Calu3 (cell line): ENCODE data around the gene RCBTB2. TPM values are rescaled to one million over a fixed set of nuclear protein-coding genes. Genes with fewer than 3 reads are reported as not detected.

Source experiments
- BruUV-seq: library from RNA; stranded (reverse); fragments of 400-500 nt; replicated peaks from 2 replicates; lab custom pipeline; 2021; lab: Mats Ljungman, UMichigan
- CTCF ChIA-PET: fragments of 300-600 bp; sonication (Branson Sonifier 250); formaldehyde crosslinking; loops from one replicate; lab custom pipeline; 2022; ENCODE audit warnings: antibody characterized with exemption; lab: Charles Lee
- DNase-seq: peaks from one replicate; pipeline ENCODE4 v3.0.0; 2022
- H3K27ac Mint-ChIP-seq: one replicate; pipeline ENCODE4 v1.8.0; 2022; ENCODE audit warnings: mixed read lengths; ENCODE audit not compliant: unreplicated experiment
- H3K27me3 Mint-ChIP-seq: one replicate; pipeline ENCODE4 v1.8.0; 2022; ENCODE audit warnings: mixed read lengths; ENCODE audit not compliant: unreplicated experiment
- H3K36me3 Mint-ChIP-seq: one replicate; pipeline ENCODE4 v1.8.0; 2022; ENCODE audit warnings: mild to moderate bottlenecking, moderate library complexity, mixed read lengths; ENCODE audit not compliant: insufficient read depth, unreplicated experiment
- H3K4me1 Mint-ChIP-seq: one replicate; pipeline ENCODE4 v1.8.0; 2022; ENCODE audit warnings: mild to moderate bottlenecking, low read depth, mixed read lengths; ENCODE audit not compliant: unreplicated experiment
- H3K4me3 Mint-ChIP-seq: one replicate; pipeline ENCODE4 v1.8.0; 2022; ENCODE audit warnings: mild to moderate bottlenecking, low read depth, moderate library complexity, mixed read lengths; ENCODE audit not compliant: unreplicated experiment
- H3K9me3 Mint-ChIP-seq: one replicate; pipeline ENCODE4 v1.8.0; 2022; ENCODE audit warnings: low read depth, mixed read lengths; ENCODE audit not compliant: unreplicated experiment
- CTCF ChIP-seq: fragments of 200-600 bp; IDR thresholded peaks from one replicate; pipeline ENCODE4 v1.8.0; 2022; ENCODE audit warnings: antibody characterized with exemption; ENCODE audit not compliant: unreplicated experiment
- intact Hi-C: fragments of 100-400 bp; cut with micrococcal nuclease; formaldehyde crosslinking; loops from one replicate; pipeline ENCODE4 v1.10.0; 2022; ENCODE audit not compliant: unreplicated experiment
- total RNA-seq: library from RNA; stranded (reverse); gene quantifications from 2 replicates; pipeline ENCODE4 v1.2.3, GENCODE V29; 2022

Gene RCBTB2
- total RNA-seq, 1 experiment from 2014 or later: 3.7 TPM

DNA sequence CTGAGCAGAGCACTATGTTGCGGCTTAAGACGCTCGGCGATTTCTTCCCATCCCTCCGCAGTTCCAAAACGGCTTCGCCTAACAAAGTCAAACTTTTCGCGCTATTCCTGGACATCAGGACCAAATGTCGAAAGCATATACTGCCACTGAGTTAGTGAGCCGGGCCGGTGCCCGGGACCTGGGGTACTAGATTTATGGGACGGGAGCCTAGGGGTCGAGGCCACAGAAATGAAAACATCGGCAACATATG, 699 bp downstream of the RCBTB2 start:
- H3K4me3 Mint-ChIP-seq: peak overlapping the region; percentile 77
- BruUV-seq: no TSS peak
- no peak for DNase-seq
- CTCF ChIA-PET: interaction anchor here (1.0 to 1.4 kb wide), 3 partner anchors 11 to 48 kb away, joined by 3 to 7 read pairs (median 5); no protein-coding TSS in a partner anchor
- H3K4me1 Mint-ChIP-seq: peaks cover 12% of the 10 kb centered on the region
- H3K27ac Mint-ChIP-seq: peak overlapping the region; percentile 72
- intact Hi-C loops: loop anchor here (2.0 kb wide), 1 partner anchor 57 kb away; no protein-coding TSS in a partner anchor
- H3K27me3 Mint-ChIP-seq: no peaks in the 10 kb centered on the region
- H3K36me3 Mint-ChIP-seq: peaks cover 24% of the 10 kb centered on the region
- TF ChIP-seq CTCF: no peak
- no peaks in the 10 kb centered on the region for H3K9me3 Mint-ChIP-seq

GRCh38 chr13:48531416-48532255, 1.2 kb downstream of the RCBTB2 start:
- no peak for TF ChIP-seq CTCF
- H3K4me3 Mint-ChIP-seq: peak overlapping the region; percentile 77

DNA sequence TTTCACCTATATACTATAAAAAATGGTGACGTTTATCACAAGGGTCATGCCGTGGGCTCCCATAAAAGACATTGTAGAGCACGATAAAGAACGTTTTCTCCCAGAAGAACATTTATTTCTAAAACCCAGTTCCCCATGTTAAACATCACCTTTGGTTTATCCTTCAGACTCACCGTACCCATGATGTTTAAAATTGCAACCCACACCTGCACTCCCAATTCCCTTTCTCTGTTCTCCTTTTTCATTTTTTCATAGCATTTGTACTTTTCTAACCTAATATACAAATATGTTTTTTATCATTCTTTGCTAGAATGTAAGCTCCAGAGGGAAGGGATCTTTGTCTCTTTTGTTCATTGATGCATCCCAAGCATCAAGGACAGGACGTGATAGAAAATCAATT, 2.0 kb downstream of the RCBTB2 start:
- intact Hi-C loops: no loop called here
- Mint-ChIP-seq H3K27ac (no peak overlapping the region), H3K4me1 (peaks cover 12% of the 10 kb centered on the region), H3K36me3 (peaks cover 24% of the 10 kb centered on the region), H3K27me3 (no peaks in the 10 kb centered on the region), H3K9me3 (no peaks in the 10 kb centered on the region), H3K4me3 (no peak overlapping the region)
- CTCF ChIA-PET: no interaction called here
- no TSS peak for BruUV-seq
- DNase-seq: no peak
- no peak for TF ChIP-seq CTCF

More at GRCh38 chr13:48531416-48532255, 1.2 kb downstream of the RCBTB2 start:
- H3K27ac Mint-ChIP-seq: peak overlapping the region; percentile 72
- intact Hi-C loops: loop anchor here (2.0 kb wide), 1 partner anchor 57 kb away; no protein-coding TSS in a partner anchor
- H3K36me3 Mint-ChIP-seq: peaks cover 24% of the 10 kb centered on the region
- TSS peak; percentile 38 for BruUV-seq
- no peaks in the 10 kb centered on the region for H3K27me3 Mint-ChIP-seq
- no peaks in the 10 kb centered on the region for H3K9me3 Mint-ChIP-seq
- DNase-seq: no peak
- H3K4me1 Mint-ChIP-seq: peaks cover 12% of the 10 kb centered on the region
- CTCF ChIA-PET: interaction anchor here (1.4 kb wide), 1 partner anchor 11 kb away, joined by 7 read pairs; no protein-coding TSS in a partner anchor

DNA sequence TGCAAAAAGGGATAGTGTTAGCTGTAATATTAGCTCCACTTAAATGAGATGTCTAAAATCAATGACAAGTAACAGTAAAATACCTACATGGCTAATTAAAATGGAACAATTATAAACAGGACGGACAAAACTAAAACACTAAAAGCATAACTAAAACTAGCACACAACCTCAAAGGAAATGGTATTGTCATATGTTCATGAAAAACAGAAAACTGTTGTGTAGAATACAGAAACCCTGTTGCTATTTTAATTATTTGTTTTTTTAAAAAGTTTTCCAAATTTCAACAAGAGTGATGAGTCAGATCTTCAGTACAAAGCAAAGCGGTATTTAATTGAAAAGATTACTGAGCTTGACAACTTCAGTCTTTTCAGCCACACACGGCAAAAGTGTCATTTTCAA, 4.2 kb downstream of the RCBTB2 start:
- peaks cover 20% of the 10 kb centered on the region for H3K36me3 Mint-ChIP-seq
- H3K27ac Mint-ChIP-seq: no peak overlapping the region
- BruUV-seq: no TSS peak
- H3K4me3 Mint-ChIP-seq: no peak overlapping the region
- intact Hi-C loops: no loop called here
- H3K27me3 Mint-ChIP-seq: no peaks in the 10 kb centered on the region
- TF ChIP-seq CTCF: no peak
- DNase-seq: no peak
- H3K9me3 Mint-ChIP-seq: no peaks in the 10 kb centered on the region
- peaks cover 12% of the 10 kb centered on the region for H3K4me1 Mint-ChIP-seq
- CTCF ChIA-PET: no interaction called here
